ENCODE measurements around the gene ADCY5. TPM values are rescaled to one million over a fixed set of nuclear protein-coding genes. Genes with fewer than 3 reads are reported as not detected.
"Not testable (repeated sequence)": the region's sequence is repeated elsewhere in the genome, so short reads cannot be mapped to it uniquely, and the experiment has no call there.

Gene ADCY5
- polyA plus RNA-seq, 1 donor, result 10.6 TPM

DNA sequence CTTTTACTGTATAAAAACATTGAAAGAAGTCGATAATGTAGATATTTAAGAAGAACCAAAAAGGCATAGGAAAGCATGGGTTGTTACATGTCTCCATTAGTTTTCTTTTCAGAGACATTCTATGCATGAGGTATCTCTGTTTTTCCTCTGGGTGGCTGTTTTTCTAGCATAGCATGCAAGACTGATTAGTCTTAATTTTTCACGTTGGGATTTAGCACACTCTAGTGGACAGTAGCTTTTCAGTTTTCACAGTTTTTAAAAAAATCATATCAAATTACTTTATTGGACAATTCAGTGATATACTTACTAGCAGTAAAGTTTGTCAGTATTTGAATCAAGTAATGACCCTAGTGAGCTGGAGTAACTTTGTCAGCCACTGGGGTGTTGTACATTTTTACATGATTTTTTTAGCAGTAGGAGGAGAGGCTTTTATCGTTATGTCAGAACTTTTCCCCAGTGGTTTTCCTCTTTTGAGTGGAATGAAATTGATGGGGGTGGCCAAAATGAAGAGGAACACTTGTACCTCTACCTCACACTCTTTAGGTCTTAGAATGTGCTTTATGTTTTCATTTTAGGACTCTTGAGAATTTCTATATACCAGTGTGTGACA lies 190.0 kb downstream of the ADCY5 start:
- peak; percentile 57 for DNase-seq

DNA sequence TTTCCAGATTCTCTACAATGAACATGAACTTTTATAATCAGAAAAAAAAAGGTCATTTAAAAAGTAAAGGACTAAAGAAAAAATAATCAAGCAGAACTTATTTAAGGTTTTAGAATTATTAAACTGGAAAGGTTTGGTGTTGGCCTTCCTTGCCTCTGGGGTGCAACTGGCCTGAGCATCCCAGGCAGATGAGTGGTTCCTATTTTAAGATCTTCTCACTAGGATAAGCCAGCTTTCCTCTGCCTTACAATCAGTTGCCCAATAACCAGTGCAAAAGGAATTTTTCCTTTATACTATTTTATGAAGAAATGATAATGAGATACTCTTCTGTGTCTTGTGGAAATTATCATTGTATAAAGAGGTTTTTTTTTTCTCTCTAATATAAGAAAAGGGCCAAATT lies 190.5 kb downstream of the ADCY5 start:
- no peak for DNase-seq

DNA sequence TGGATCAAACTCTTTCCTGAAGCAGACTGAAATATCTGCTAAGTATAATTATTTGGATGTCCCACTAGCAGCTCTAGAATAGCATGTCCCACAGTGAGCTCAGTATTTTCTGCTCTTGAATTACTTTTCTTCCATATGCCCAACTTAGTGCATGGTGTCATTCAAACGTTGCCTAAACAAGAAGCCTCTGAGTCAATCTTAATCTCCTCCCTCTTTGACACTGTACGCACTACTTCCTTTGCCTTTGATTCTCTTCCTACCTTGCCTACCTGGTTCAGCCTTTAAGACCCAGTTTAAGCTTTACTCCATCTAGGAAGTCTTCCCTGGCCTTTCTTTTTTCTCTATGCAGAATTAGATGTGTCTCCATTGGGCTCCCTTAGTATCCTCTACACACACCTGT lies 192.6 kb downstream of the ADCY5 start:
- no peak for DNase-seq

DNA sequence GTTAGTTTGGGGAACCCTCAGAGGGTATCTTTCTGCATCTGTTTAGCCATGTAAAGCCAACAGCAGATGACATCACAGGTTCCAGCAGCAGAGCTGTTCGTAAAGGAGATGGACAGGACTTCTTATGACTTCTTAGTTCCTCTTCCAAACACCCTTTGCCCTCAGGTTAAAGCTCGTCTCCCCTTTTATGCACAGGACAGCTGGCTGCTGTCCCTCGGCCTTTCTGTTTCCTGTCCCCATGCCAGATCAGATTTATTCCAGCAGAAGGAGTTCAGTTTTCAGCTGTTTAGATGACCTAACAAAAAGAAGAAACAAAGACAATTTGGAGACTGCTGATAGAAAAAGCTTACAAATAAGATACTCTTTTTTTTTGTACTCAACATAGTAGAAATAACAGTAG lies 202.0 kb downstream of the ADCY5 start:
- DNase-seq, result no peak

DNA sequence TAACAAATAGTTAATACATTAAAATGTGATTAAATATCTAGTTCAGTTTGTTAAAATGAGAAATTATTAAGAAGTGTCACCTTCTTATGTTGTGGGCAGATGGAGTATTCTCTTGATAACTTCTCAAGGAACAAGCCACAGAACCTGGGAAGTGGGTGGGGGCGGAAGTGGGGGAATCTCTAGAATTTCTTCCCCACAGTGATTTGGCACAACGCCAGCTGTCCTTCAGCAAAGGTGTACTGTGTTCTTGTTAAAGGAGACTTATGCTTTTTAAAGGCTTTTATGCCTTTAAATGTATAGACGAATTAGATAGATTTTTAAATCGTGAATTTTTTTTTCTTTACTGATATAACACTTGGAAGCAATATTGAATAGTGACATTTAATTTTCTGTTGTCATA lies 204.8 kb downstream of the ADCY5 start:
- DNase-seq, result no peak

DNA sequence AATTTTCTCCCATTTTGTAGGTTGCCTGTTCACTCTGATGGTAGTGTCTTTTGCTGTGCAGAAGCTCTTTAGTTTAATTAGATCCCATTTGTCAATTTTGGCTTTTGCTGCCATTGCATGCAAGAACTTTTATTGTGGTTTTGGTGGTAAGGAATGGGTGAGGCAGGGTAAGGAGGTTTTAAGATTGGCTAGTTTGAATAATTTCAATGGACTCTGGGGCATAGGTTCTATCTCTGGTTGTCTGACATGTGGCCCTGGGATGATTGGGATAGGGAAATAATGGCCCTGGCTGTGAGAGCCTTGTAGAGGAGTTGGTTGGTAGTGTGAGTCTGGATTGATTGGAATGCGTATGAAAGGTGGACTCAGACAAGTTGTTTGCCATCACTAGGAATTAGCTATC lies 209.1 kb downstream of the ADCY5 start:
- no peak for DNase-seq

DNA sequence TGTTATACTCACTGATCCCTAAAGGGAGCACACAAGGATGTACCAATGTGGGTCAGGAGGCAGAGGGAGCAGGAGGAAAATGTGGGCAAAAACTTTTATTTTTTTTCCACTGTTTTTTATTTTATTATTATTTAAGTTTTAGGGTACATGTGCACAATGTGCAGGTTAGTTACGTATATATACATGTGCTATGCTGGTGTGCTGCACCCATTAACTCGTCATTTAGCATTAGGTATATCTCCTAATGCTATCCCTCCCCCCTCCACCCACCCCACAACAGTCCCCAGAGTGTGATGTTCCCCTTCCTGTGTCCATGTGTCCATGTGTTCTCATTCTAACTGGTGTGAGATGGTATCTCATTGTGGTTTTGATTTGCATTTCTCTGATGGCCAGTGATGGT lies 209.7 kb downstream of the ADCY5 start:
- not testable (repeated sequence) for DNase-seq

DNA sequence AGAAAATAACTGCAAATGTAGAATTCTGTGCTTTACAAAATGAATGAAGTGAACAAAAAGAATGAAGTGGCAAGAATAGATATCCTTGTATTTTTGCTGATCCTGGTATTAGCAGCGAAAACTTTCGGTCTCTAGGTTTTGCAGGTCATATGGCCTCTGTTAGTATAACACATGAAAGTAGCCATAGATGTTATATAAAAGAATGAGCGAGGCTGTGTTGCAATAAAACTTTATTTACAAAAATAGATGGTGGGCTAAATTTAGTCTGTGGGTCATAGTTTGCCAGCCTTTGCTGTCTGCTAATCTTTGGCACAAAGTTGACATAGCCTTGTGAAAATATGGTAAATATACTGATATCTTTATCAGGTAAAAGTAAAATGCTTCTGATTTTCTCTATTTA lies 212.0 kb downstream of the ADCY5 start:
- no peak for DNase-seq

Other genes starting within 250 kb of the ADCY5 start
- gene SEC22A, start 247.1 kb downstream of the ADCY5 start, polyA plus RNA-seq (ENCODE audit: insufficient read length), result 27.8 TPM
- 53.6 TPM for gene HACD2, start 136.0 kb upstream of the ADCY5 start, polyA plus RNA-seq (ENCODE audit: insufficient read length)

All from left kidney (tissue), 2 donors.